ENCODE measurements around the gene C5orf63. TPM values are rescaled to one million over a fixed set of nuclear protein-coding genes. Genes with fewer than 3 reads are reported as not detected.

C5orf63 gene
- total and polyA plus RNA-seq, 10 of the 15 experiments (the other 5 are each of a cell fraction or from before 2014, with no cell fraction given), result 8.7 to 54.3 (median 11.9) TPM

- TF ChIP-seq IRF4 (IDR thresholded peaks at IDR 0.05; ENCODE audit: low read depth, low read length) (no peak), SREBF1 (IDR thresholded peaks at IDR 0.05; ENCODE audit: low read length) (no peak), TBL1XR1 (IDR thresholded peaks at IDR 0.05; ENCODE audit: low read depth, low read length) (no peak), CHD1 (IDR thresholded peaks at IDR 0.05; ENCODE audit: low read depth, low read length) (0 out of 2 replicates have a peak, but pooled peaks have one; percentile 10), POLR2AphosphoS2 (IDR thresholded peaks at IDR 0.05; ENCODE audit: low read depth, low read length) (peak; percentile 86; the same call in 1 of the 2 replicates), NBN (IDR thresholded peaks at IDR 0.05) (peak; percentile 51; the same call in 1 of the 2 replicates), E2F4 (IDR thresholded peaks at IDR 0.05; ENCODE audit: low read depth, low read length) (peak; percentile 73), KLF5 (IDR thresholded peaks at IDR 0.05; ENCODE audit: partially characterized antibody) (no peak), E4F1 (IDR thresholded peaks at IDR 0.05; ENCODE audit: borderline replicate concordance, partially characterized antibody) (no peak), SP1 (IDR thresholded peaks at IDR 0.05; ENCODE audit: low read depth, low read length) (peak; percentile 93), ZBTB40 (IDR thresholded peaks at IDR 0.05; ENCODE audit: borderline replicate concordance) (no peak), GATAD2B (conservative IDR thresholded peaks at IDR 0.05; ENCODE audit: low read depth) (peak; percentile 74), MAX (IDR thresholded peaks at IDR 0.05; ENCODE audit: low read depth, low read length) (no peak), CHD4 (IDR thresholded peaks at IDR 0.05) (no peak), ZBTB11 (CRISPR knock-in tag; IDR thresholded peaks at IDR 0.05) (no peak), WRNIP1 (IDR thresholded peaks at IDR 0.05; ENCODE audit: borderline replicate concordance, low read depth, low read length) (no peak), EZH2 (IDR thresholded peaks at IDR 0.05; ENCODE audit: borderline replicate concordance, control insufficient read depth, low read depth, low read length) (no peak)
These were observed 42.8 kb downstream of the C5orf63 start, which contains the start of gene MARCHF3 (continued) for GRCh38 chr5:127030259-127031146.

Data from GM12878 (cell line).